GM19099 (cell line): ENCODE measurements around the gene KHDRBS1.

Experiments
- POLR2A ChIP-seq: IDR thresholded peaks from 3 replicates; pipeline ENCODE4 v1.6.1; 2011; ENCODE audit warnings: low read depth; ENCODE audit not compliant: insufficient read length; ENCODE audit errors: extremely low read depth

KHDRBS1 gene

GRCh38 chr1:32073299-32074229 is 59.9 kb downstream of the KHDRBS1 start:
- TF ChIP-seq POLR2A, result no peak

DNA sequence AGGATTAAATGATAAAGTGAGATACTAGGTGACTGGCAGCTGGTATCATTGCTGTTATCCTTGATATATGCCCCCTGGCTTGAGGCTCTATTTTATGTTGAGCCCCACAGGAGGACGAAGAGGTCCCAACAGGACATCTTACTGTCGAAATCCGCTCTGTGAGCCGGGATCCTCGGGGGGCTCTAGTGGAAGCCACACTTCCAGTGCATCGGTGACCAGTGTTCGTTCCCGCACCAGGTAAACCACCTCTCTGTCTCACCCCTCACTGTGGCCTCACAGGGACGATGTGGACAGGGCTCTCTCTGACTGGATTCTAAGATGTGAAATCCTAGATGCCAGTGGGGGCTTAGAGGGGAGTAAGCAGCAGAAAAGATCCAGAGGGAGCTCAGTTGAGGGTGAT is 61.2 kb downstream of the KHDRBS1 start:
- no peak for TF ChIP-seq POLR2A

GRCh38 chr1:32077451-32077850 is 63.8 kb downstream of the KHDRBS1 start:
- no peak for TF ChIP-seq POLR2A

DNA sequence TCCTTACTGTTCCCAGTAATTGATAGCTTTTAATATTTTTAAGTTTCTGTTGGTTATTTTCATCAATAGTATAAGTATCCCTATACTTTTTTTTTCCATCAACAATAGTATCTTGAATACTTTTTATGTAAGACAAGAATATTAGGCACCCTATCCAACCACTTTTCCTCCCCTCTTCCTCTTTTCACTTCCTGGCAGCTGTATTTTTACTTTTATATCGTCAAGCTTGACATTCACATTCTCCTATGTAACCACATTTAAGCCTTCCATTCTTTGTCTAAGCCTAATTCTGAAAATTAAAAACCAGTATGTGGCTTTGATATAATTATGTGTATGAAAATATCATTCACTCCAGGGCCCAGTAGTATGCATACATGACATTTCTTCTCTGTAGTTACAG is 68.4 kb downstream of the KHDRBS1 start:
- no peak for TF ChIP-seq POLR2A

GRCh38 chr1:32091176-32091575 is 77.5 kb downstream of the KHDRBS1 start:
- no peak for TF ChIP-seq POLR2A

DNA sequence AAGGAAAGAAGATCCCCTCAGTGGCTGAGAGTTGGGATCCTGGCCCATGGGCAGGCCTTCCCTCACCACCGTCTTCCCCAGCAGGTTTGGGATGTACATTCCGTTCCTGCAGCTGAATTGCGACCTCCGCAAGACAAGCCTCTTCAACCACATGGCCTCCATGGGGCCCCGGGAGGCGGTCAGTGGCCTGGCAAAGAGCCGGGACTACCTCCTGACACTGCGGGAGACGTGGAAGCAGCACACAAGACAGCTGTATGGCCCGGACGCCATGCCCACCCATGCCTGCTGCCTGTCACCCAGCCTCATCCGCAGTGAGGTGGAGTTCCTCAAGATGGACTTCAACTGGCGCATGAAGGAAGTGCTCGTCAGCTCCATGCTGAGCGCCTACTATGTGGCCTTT is 77.9 kb downstream of the KHDRBS1 start:
- no peak for TF ChIP-seq POLR2A
